Heart left ventricle (tissue), 13 donors: ENCODE data around the gene TXLNG.

ENCODE experiments used
- POLR2A ChIP-seq, 2 donors: fragments of 450-650 bp; IDR thresholded peaks; one replicate each; pipeline ENCODE4 v1.6.1; 2017; ENCODE audit warnings: antibody characterized with exemption in 2 of 2, mild to moderate bottlenecking in 2 of 2, moderate library complexity in 2 of 2
- TF ChIP-seq, protein P1 (sequence below), 12 donors: fragments of 200-600 bp; sonication (generic) in 4 of 12; IDR thresholded peaks; one replicate each; pipeline versions ENCODE4 v1.5.0 to v1.8.0; 2018 to 2022; ENCODE audit warnings: antibody characterized with exemption in 12 of 12, mild to moderate bottlenecking in 5 of 12
- donor health status: ischemic (EF 13 %, LVEDD 7.1; RV severe dilation, severe dysfunction).
- donor health status: DM: no; HTN: yes; CAD: no.
- donor health status: DM: no; HTN: no; CAD: no.
- donor health status: ischemic (EF 25% LVEDD 6.9; RV normal size, moderate dysfunction).
- donor health status: ischemic (EF 25% LVEDD 5.7; RV mildly dilated, moderate dysfunction).
- donor health status: ischemic (EF 35%, LVEDD 5.7; RV mildly dilated, moderate dysfunction).
- donor health status: nonischemic (EF 11% LVEDD 7.7; RV severe dilation, severe dysfunction).
- donor health status: DM: yes; HTN: yes; CAD: no.
- donor health status: PGD.
- donor health status: ischemic (EF 29% LVEDD 5.4; RV normal size, mild dysfunction).
- donor health status: nonischemic (EF 23%, LVEDD 6.1; RV moderate dilation, normal function).

DNA sequence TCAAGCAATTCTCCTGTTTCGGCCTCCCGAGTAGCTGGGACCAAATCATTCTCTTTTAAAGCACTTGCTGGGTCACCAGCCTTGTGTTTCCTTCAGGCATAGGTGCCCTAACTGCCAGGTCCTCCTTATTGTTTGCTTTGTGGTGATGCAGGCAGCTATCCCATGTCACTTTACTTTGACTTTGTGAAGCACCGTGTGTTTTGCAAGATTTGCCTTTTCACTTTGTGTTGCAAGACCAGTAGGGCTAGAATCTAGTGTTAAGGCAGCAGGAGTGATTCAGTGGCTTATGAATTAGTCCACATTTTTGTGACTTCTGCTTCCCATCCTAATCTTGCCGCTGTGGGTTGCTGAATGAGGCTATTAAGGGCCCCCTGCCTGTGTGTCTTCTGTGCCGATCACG lies 46.7 kb upstream of the TXLNG start:
- TF ChIP-seq, protein P1, sequence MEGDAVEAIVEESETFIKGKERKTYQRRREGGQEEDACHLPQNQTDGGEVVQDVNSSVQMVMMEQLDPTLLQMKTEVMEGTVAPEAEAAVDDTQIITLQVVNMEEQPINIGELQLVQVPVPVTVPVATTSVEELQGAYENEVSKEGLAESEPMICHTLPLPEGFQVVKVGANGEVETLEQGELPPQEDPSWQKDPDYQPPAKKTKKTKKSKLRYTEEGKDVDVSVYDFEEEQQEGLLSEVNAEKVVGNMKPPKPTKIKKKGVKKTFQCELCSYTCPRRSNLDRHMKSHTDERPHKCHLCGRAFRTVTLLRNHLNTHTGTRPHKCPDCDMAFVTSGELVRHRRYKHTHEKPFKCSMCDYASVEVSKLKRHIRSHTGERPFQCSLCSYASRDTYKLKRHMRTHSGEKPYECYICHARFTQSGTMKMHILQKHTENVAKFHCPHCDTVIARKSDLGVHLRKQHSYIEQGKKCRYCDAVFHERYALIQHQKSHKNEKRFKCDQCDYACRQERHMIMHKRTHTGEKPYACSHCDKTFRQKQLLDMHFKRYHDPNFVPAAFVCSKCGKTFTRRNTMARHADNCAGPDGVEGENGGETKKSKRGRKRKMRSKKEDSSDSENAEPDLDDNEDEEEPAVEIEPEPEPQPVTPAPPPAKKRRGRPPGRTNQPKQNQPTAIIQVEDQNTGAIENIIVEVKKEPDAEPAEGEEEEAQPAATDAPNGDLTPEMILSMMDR (IDR thresholded peaks at IDR 0.05): no peak
- no peak for TF ChIP-seq POLR2A (IDR thresholded peaks at IDR 0.05)
